GM19193 (cell line): ENCODE measurements around the gene CACNA1H.

Source experiments
- POLR2A ChIP-seq: IDR thresholded peaks from 4 replicates; pipeline ENCODE4 v1.6.1; 2011; ENCODE audit not compliant: insufficient read depth, insufficient read length; ENCODE audit errors: extremely low read depth

CACNA1H gene

DNA sequence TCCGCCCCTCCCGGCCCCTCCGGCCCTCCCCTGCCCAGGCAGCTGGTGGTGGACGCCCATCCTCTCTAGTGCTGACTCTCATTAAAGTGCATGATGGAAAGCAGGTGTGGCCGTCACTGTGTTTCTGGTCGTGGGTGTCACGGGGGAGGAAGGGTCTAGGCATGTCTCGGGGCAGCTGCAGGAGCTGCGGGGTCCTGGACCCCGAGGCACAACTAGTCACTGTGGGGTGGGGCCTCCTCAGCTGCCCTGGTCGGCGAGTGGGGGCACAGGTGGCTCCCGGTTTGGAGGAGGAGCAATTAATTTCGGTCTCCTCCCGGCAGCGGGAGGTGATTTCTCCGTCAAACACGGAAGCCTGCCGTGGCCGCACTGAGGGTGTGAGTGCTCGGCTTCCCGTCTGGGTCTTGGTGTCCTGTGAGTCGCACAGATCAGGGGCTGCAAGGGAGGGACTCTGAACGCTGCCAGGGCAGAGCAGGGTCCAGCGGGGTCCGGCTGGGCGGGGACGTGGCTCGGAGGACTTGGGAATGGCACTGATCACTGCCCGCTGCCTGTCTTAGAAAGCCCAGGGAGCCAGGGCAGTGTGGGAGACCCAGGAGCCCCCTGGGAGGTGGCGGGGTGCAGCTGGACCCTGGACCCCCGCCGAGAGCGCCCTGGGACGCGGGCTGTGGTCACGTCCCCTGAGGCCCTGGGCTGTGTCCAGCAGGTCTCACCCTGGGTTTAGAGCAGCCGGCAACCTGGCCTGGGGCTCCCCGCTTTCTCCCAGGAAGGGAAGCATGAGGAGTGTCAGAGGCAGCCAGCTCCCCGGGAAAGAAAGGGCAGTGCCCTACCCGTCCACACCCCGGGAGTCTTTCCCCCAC, 106.2 kb downstream of the CACNA1H start:
- no peak for TF ChIP-seq POLR2A

- no peak for TF ChIP-seq POLR2A
Observed at GRCh38 chr16:1259760-1260068, 106.8 kb downstream of the CACNA1H start.

- no peak for TF ChIP-seq POLR2A
Observed at GRCh38 chr16:1260101-1260680, 107.3 kb downstream of the CACNA1H start.

GRCh38 chr16:1261131-1261892, 108.4 kb downstream of the CACNA1H start:
- no peak for TF ChIP-seq POLR2A

GRCh38 chr16:1262210-1262845, 109.4 kb downstream of the CACNA1H start:
- TF ChIP-seq POLR2A, result no peak

DNA sequence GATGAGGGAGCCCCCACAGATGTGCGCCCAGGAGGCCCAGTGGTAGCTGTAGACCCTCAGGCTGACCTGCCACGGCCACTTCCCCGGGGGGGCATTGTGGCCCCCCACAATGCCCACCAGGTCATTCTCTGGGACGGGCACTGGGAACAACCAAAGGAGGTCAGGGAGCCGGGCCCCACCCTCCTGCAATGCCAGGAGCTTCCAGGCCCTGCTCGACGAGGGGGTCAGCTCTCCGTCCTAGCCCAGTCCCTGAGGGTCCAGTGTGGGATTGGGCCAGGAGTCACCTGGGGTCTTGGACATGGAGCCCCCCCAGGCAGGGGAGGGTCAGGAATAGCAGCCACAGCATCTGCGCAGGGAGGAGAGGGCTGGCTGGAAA, 109.9 kb downstream of the CACNA1H start:
- TF ChIP-seq POLR2A, result no peak

GRCh38 chr16:1263591-1264344, 110.9 kb downstream of the CACNA1H start:
- no peak for TF ChIP-seq POLR2A

GRCh38 chr16:1264345-1265089, 111.6 kb downstream of the CACNA1H start:
- no peak for TF ChIP-seq POLR2A

DNA sequence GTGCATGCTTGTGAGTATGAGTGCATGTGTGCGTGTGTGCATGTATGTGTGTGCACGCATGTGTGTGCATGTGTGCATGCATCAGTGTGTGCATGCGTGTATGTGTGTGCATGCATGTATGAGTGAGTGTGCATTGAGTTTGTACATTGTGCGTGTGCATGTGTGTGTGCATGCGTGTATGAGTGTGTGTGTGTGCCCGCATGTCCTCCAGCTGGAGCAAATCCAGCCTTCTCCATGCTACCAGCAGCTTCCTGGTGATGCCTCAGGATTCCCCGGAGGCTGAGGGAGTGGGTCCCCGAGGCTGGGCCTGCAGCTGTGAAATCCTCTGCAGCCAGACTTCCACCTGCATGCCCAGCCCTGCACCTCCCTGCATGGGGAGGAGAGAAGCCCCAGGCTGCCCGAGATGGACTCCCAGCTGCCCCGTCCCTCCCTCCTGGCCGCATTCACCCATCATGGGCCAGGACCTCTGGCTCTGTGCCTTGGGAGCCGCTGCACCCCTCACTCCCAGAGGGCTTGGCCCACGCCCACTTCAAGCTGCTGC, 112.3 kb downstream of the CACNA1H start:
- TF ChIP-seq POLR2A, result no peak

DNA sequence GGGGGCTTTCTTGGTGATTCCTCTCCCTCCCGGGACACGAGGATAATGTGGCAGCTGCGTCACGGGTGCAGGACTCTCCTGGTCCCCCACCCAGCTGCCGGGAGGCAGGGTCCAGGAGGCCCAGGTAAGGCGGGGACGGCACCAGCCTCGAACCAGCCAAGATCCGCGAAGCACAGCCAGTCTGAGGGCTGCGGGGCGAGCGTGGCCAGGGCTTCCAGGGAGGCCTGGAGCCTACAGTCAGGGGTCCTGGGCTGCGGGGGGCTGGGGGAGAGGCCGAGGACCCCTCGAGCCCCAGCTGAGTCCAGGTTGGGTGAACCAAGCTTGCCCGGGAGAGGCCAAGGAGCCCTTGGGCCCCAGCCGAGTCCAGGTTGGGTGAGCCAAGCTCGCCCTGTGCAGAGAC, 112.9 kb downstream of the CACNA1H start:
- TF ChIP-seq POLR2A, result no peak

- no peak for TF ChIP-seq POLR2A
Observed at GRCh38 chr16:1271380-1271723, 118.4 kb downstream of the CACNA1H start.
